GM12872 (cell line): Measurements from ENCODE around the gene SKAP2.

Experiments used
- CTCF ChIP-seq: IDR thresholded peaks from 3 replicates; pipeline ENCODE4 v1.5.1; 2011; ENCODE audit warnings: low read depth, mild to moderate bottlenecking, low read length, moderate library complexity; ENCODE audit not compliant: insufficient read depth

Gene SKAP2

GRCh38 chr7:26897928-26898327 is 33.5 kb upstream of the SKAP2 start:
- TF ChIP-seq CTCF, result no peak

- no peak for TF ChIP-seq CTCF
Measured at GRCh38 chr7:26891400-26892350, 27.3 kb upstream of the SKAP2 start.

GRCh38 chr7:26880852-26881251 is 16.5 kb upstream of the SKAP2 start:
- no peak for TF ChIP-seq CTCF

GRCh38 chr7:26879671-26880070 is 15.3 kb upstream of the SKAP2 start:
- TF ChIP-seq CTCF, result no peak

- no peak for TF ChIP-seq CTCF
Measured at GRCh38 chr7:26868841-26869495, 4.6 kb upstream of the SKAP2 start.

GRCh38 chr7:26865094-26865388 is 651 bp upstream of the SKAP2 start:
- no peak for TF ChIP-seq CTCF

GRCh38 chr7:26863518-26864308 is 677 bp downstream of the SKAP2 start:
- no peak for TF ChIP-seq CTCF
